ENCODE results near the gene CNP. TPM values are rescaled to one million over a fixed set of nuclear protein-coding genes. Genes with fewer than 3 reads are reported as not detected.

The CNP gene
- total and polyA plus RNA-seq, 3 donors from 2014 or later, result 40.8 to 89.7 (median 74.3) TPM

- no peak for DNase-seq
- Histone ChIP-seq H3K9me3 (no peaks in the 10 kb centered on the region), H3K36me3 (ENCODE audit: low read depth, missing control alignments) (peaks cover 2% of the 10 kb centered on the region), H3K4me1 (no peaks in the 10 kb centered on the region), H3K27me3 (no peaks in the 10 kb centered on the region), H3K4me3 (no peak overlapping the region), H3K27ac (no peak overlapping the region)
- WGBS, 2 donors, result 96 to 97% methylated on average over 1 of the region's 1 CpG
- intact Hi-C loops (cut with DNase I; ENCODE audit: low total_unique reads), result no loop called here
- no peak for TF ChIP-seq POLR2A (IDR thresholded peaks at IDR 0.05)
- TF ChIP-seq CTCF (IDR thresholded peaks at IDR 0.05), result no peak
Observed at GRCh38 chr17:41986634-41987033, 20.0 kb downstream of the CNP start.

GRCh38 chr17:41987642-41988041 lies 21.0 kb downstream of the CNP start:
- intact Hi-C loops (cut with DNase I; ENCODE audit: low total_unique reads), result no loop called here
- Histone ChIP-seq H3K9me3 (no peaks in the 10 kb centered on the region), H3K27ac (no peak overlapping the region), H3K4me1 (no peaks in the 10 kb centered on the region), H3K36me3 (ENCODE audit: low read depth, missing control alignments) (no peaks in the 10 kb centered on the region), H3K27me3 (no peaks in the 10 kb centered on the region), H3K4me3 (no peak overlapping the region)
- WGBS, 2 donors, result 77 to 86% methylated on average over 3 of the region's 3 CpGs
- no peak for TF ChIP-seq CTCF (IDR thresholded peaks at IDR 0.05)
- TF ChIP-seq POLR2A (IDR thresholded peaks at IDR 0.05), result no peak
- no peak for DNase-seq

- no peaks in the 10 kb centered on the region for H3K36me3 ChIP-seq (ENCODE audit: low read depth, missing control alignments)
- 91 to 94% methylated on average over 2 of the region's 2 CpGs for WGBS, 2 donors
- H3K27me3 ChIP-seq, result no peaks in the 10 kb centered on the region
- H3K4me1 ChIP-seq, result no peaks in the 10 kb centered on the region
- H3K27ac ChIP-seq, result no peak overlapping the region
- no peak overlapping the region for H3K4me3 ChIP-seq
- TF ChIP-seq CTCF (IDR thresholded peaks at IDR 0.05) (no peak), POLR2A (IDR thresholded peaks at IDR 0.05) (no peak)
- DNase-seq, result no peak
- intact Hi-C loops (cut with DNase I; ENCODE audit: low total_unique reads), result no loop called here
- H3K9me3 ChIP-seq, result no peaks in the 10 kb centered on the region
Observed at GRCh38 chr17:41988418-41988817, 21.8 kb downstream of the CNP start.

GRCh38 chr17:41989702-41990419 lies 23.3 kb downstream of the CNP start:
- H3K27ac ChIP-seq, result no peak overlapping the region
- WGBS, 2 donors, result 87 to 96% methylated on average over 5 of the region's 5 CpGs
- no peaks in the 10 kb centered on the region for H3K9me3 ChIP-seq
- H3K27me3 ChIP-seq, result no peaks in the 10 kb centered on the region
- TF ChIP-seq POLR2A (IDR thresholded peaks at IDR 0.05) (no peak), CTCF (IDR thresholded peaks at IDR 0.05) (no peak)
- no peak overlapping the region for H3K4me3 ChIP-seq
- H3K4me1 ChIP-seq, result no peaks in the 10 kb centered on the region
- DNase-seq, result no peak
- intact Hi-C loops (cut with DNase I; ENCODE audit: low total_unique reads), result no loop called here
- no peaks in the 10 kb centered on the region for H3K36me3 ChIP-seq (ENCODE audit: low read depth, missing control alignments)

- Histone ChIP-seq H3K4me3 (no peak overlapping the region), H3K27me3 (no peaks in the 10 kb centered on the region), H3K36me3 (ENCODE audit: low read depth, missing control alignments) (no peaks in the 10 kb centered on the region), H3K27ac (no peak overlapping the region), H3K9me3 (no peaks in the 10 kb centered on the region), H3K4me1 (no peaks in the 10 kb centered on the region)
- 64% methylated on average over 3 of the region's 3 CpGs for WGBS, 2 donors
- intact Hi-C loops (cut with DNase I; ENCODE audit: low total_unique reads), result no loop called here
- no peak for TF ChIP-seq CTCF (IDR thresholded peaks at IDR 0.05)
- TF ChIP-seq POLR2A (IDR thresholded peaks at IDR 0.05), result no peak
- DNase-seq, result no peak
Observed at GRCh38 chr17:41992576-41992975, 26.0 kb downstream of the CNP start.
